Measurements from ENCODE around the gene FBXW2.

DNA sequence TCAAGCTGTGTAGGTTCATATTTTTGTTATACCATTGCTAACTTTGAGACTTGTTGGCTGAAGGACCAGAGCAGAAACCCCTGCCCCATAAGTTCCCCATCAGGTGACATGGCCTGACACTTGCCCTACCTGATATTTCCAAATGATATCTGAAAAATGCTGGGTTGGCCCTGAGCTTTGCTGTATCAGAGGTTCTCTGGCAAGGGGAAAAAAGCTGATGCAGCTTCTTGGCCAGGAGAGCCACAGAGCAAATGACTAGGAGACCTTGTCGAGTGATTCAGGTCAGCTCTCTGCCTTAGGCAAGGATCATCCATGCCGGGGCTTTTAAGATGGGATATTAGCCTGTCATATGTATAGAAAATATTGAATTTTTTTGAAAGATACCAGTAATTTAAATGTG lies 76.0 kb downstream of the FBXW2 start:
- TF ChIP-seq RBBP5 (conservative IDR thresholded peaks at IDR 0.05) (no peak), RFX5 (IDR thresholded peaks at IDR 0.05; ENCODE audit: low read depth, low read length) (no peak), FOXK2 (IDR thresholded peaks at IDR 0.05) (no peak), EZH2 (IDR thresholded peaks at IDR 0.05; ENCODE audit: borderline replicate concordance, control insufficient read depth, low read depth, low read length) (no peak), CHD2 (IDR thresholded peaks at IDR 0.05; ENCODE audit: borderline replicate concordance, low read depth, low read length) (no peak), TBL1XR1 (IDR thresholded peaks at IDR 0.05; ENCODE audit: low read depth, low read length) (no peak), FOS (IDR thresholded peaks at IDR 0.05; ENCODE audit: borderline replicate concordance, extremely low read depth, insufficient read length) (no peak), KAT2A (conservative IDR thresholded peaks at IDR 0.05; ENCODE audit: control insufficient read depth, low read depth, low read length) (no peak)
- TF ChIP-seq, protein P1, sequence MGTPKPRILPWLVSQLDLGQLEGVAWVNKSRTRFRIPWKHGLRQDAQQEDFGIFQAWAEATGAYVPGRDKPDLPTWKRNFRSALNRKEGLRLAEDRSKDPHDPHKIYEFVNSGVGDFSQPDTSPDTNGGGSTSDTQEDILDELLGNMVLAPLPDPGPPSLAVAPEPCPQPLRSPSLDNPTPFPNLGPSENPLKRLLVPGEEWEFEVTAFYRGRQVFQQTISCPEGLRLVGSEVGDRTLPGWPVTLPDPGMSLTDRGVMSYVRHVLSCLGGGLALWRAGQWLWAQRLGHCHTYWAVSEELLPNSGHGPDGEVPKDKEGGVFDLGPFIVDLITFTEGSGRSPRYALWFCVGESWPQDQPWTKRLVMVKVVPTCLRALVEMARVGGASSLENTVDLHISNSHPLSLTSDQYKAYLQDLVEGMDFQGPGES (IDR thresholded peaks at IDR 0.05), result no peak
- TF ChIP-seq, protein P2, sequence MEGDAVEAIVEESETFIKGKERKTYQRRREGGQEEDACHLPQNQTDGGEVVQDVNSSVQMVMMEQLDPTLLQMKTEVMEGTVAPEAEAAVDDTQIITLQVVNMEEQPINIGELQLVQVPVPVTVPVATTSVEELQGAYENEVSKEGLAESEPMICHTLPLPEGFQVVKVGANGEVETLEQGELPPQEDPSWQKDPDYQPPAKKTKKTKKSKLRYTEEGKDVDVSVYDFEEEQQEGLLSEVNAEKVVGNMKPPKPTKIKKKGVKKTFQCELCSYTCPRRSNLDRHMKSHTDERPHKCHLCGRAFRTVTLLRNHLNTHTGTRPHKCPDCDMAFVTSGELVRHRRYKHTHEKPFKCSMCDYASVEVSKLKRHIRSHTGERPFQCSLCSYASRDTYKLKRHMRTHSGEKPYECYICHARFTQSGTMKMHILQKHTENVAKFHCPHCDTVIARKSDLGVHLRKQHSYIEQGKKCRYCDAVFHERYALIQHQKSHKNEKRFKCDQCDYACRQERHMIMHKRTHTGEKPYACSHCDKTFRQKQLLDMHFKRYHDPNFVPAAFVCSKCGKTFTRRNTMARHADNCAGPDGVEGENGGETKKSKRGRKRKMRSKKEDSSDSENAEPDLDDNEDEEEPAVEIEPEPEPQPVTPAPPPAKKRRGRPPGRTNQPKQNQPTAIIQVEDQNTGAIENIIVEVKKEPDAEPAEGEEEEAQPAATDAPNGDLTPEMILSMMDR (IDR thresholded peaks at IDR 0.05 in 2 of 3, conservative IDR thresholded peaks at IDR 0.05 in 1 of 3; ENCODE audit: control insufficient read depth in 2 of 3, extremely low read depth in 1 of 3, insufficient read depth in 1 of 3, low read depth in 3 of 3, low read length in 3 of 3), result no peak
- TF ChIP-seq, protein P3, sequence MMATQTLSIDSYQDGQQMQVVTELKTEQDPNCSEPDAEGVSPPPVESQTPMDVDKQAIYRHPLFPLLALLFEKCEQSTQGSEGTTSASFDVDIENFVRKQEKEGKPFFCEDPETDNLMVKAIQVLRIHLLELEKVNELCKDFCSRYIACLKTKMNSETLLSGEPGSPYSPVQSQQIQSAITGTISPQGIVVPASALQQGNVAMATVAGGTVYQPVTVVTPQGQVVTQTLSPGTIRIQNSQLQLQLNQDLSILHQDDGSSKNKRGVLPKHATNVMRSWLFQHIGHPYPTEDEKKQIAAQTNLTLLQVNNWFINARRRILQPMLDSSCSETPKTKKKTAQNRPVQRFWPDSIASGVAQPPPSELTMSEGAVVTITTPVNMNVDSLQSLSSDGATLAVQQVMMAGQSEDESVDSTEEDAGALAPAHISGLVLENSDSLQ (IDR thresholded peaks at IDR 0.05), result no peak
- TF ChIP-seq, protein P4, sequence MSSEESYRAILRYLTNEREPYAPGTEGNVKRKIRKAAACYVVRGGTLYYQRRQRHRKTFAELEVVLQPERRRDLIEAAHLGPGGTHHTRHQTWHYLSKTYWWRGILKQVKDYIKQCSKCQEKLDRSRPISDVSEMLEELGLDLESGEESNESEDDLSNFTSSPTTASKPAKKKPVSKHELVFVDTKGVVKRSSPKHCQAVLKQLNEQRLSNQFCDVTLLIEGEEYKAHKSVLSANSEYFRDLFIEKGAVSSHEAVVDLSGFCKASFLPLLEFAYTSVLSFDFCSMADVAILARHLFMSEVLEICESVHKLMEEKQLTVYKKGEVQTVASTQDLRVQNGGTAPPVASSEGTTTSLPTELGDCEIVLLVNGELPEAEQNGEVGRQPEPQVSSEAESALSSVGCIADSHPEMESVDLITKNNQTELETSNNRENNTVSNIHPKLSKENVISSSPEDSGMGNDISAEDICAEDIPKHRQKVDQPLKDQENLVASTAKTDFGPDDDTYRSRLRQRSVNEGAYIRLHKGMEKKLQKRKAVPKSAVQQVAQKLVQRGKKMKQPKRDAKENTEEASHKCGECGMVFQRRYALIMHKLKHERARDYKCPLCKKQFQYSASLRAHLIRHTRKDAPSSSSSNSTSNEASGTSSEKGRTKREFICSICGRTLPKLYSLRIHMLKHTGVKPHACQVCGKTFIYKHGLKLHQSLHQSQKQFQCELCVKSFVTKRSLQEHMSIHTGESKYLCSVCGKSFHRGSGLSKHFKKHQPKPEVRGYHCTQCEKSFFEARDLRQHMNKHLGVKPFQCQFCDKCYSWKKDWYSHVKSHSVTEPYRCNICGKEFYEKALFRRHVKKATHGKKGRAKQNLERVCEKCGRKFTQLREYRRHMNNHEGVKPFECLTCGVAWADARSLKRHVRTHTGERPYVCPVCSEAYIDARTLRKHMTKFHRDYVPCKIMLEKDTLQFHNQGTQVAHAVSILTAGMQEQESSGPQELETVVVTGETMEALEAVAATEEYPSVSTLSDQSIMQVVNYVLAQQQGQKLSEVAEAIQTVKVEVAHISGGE (CRISPR knock-in tag; IDR thresholded peaks at IDR 0.05), result no peak

Measured in GM12878 (cell line).